HL-60/S4 treated with retinoic acid at 250 ng/mL for 4 days and 3 days (cell line): ENCODE measurements around the gene NEMP1.
"Not testable (repeated sequence)": the region's sequence is repeated elsewhere in the genome, so short reads cannot be mapped to it uniquely, and the experiment has no call there.

Experiments used
- in situ Hi-C: fragments of 300-500 bp; cut with MboI; formaldehyde crosslinking; loops from 2 replicates; pipeline ENCODE4 v1.7.0; 2022; ENCODE audit warnings: low sequenced_read_pairs

Gene NEMP1

DNA sequence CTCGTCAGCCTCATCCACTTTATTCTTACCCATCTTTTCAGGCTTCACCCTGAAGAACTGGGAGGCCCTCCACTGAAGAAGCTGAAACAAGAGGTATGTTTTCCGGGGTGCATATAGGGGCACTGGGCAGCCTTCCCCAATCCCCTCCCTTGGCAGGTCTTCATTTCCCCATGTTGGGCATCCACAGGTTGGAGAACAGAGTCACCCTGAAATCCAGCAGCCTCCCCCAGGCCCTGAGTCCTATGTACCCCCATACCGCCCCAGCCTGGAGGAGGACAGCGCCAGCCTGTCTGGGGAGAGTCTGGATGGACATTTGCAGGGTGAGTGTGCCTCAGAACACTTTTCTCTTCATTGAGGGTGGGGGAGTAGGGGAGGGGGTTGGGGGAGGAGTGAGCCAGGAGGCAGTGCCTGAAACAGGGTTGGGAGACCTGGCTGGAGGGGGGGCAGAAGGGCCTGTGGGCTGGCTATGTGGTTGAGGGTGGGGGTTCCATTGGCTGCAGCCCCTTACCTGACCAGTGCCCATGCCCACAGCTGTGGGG, 14.4 kb upstream of the NEMP1 start:
- in situ Hi-C loops, result no loop called here

DNA sequence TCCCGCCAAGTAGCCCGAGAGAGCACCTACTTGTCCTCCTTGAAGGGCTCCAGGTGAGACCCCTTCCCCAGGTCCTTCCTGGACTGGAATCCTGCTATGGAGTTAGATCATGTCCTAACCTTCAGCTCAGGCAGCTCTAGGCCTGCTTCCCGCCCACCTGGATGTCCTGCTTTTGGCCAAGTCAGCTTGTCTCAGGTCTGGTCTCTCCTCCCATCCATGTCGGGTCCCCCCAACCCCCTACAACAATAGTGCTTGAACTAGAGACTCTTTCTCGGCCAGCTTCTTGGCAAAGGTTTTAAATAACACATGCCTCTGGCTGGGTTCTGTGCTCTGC, 13.9 kb upstream of the NEMP1 start:
- in situ Hi-C loops, result no loop called here

DNA sequence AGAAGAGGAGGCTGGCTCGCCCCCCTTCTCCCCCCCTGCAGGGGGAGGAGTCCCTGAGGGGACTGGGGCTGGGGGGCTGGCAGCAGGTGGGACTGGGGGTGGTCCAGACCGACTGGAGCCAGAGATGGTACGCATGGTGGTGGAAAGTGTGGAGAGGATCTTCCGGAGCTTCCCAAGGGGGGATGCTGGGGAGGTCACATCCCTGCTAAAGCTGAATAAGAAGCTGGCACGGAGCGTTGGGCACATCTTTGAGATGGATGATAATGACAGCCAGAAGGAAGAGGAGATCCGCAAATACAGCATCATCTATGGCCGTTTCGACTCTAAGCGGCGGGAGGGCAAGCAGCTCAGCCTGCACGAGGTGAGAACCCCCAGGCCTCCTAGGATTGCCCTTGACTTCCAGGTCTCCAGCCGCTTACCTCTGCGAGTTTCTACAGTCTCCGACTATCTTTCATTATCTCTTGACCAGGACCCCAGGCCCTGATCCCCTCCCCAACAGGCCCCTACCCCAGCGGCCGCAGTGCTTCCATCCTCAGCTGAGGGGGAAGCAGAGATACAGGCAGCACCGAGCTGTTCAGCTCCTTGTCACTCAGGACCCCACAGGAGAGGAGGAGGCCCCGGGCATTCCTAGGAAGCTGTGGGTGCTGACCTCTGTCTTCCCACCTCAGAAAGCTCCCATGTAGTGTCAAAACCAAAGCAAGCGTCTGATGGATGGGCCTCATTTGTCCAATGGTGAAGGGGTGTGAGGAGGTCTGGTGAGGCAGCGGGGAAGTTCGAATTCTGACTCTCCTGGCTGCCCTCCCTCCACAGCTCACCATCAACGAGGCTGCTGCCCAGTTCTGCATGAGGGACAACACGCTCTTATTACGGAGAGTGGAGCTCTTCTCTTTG, 13.3 kb upstream of the NEMP1 start:
- in situ Hi-C loops, result no loop called here

DNA sequence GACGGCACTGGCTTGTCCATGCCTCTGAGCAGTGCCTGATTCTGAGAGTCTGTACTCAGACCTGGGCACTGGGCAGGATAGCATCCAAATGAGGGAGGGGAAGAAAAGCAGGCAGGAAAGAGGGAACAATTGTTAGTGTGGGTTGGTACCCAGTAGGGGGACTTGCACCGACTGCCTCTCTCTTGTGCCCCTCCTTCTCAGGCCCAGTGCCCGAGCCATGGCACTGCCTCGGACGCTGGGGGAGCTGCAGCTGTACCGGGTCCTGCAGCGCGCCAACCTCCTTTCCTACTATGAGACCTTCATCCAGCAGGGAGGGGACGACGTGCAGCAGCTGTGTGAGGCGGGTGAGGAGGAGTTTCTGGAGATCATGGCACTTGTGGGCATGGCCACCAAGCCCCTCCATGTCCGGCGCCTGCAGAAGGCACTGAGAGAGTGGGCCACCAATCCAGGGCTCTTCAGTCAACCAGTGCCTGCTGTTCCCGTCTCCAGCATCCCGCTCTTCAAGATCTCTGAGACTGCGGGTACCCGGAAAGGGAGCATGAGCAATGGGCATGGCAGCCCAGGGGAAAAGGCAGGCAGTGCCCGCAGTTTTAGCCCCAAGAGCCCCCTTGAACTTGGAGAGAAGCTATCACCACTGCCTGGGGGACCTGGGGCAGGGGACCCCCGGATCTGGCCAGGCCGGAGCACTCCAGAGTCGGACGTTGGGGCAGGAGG, 12.5 kb upstream of the NEMP1 start:
- in situ Hi-C loops, result no loop called here

DNA sequence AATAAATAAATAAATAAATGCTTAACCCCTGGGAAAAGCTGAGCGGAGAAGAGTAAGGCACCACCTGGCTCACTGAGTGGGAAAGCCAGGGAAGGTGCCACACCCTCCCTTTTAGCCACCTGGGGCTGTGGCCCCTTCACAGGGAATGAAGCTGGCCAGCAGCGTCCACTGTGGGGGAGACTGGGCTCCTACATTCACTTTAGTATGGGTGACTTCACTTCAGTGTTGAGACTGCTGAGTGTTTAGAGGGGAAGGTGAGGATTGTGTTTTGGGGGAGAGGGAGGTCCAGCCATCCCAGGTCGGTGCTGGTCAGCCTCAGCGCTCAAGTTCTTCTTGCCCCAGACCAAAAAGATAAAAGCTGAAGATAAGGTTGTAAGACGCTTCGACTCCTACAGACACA, 11.9 kb upstream of the NEMP1 start:
- in situ Hi-C loops, result no loop called here

DNA sequence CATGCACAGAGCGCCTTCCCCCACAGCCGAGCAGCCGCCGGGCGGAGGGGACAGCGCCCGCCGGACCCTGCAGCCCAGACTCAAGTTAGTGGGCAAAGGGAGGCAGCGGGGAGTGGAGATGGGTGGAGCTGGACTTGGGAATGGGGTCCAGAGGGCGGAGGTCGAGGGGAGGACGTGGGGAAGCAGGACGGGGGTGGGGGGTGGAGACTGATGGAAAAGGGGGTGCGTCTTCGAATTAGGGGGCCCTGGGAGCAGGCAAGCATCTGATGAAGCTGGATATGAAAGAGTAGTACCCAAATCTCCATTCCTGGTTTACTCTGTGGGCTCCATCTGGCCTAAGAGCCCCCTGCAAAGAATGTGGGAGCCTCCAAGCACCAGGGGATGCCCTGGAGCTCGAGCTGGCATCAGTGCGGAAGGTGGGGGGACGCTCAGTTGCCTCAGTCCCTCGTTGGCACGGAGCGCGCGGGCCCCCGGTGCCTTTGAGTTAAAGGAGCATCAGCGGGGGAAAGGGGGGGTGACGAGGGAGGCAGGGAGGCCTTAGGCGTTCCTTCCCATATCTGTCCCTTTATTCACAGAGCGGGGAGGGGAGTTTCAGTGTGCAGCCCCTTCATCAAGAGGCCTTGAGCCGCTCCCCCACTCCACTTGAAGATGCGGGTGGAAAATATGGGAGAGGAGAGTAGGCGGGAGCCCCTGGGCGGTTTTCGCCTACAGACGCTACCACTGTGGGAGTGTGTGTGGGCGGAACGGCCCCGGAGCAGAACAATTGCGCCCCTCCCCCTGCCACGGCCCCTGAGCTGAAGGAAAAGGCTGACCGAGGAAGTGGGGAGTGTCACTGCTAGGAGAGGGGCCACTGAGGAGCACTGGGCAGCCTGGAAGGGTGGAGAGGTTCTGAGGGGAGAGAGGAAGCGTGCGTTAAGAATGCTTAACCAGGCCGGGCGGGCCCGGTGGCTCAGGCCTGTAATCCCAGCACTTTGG, 11.0 kb upstream of the NEMP1 start:
- in situ Hi-C loops, result no loop called here

DNA sequence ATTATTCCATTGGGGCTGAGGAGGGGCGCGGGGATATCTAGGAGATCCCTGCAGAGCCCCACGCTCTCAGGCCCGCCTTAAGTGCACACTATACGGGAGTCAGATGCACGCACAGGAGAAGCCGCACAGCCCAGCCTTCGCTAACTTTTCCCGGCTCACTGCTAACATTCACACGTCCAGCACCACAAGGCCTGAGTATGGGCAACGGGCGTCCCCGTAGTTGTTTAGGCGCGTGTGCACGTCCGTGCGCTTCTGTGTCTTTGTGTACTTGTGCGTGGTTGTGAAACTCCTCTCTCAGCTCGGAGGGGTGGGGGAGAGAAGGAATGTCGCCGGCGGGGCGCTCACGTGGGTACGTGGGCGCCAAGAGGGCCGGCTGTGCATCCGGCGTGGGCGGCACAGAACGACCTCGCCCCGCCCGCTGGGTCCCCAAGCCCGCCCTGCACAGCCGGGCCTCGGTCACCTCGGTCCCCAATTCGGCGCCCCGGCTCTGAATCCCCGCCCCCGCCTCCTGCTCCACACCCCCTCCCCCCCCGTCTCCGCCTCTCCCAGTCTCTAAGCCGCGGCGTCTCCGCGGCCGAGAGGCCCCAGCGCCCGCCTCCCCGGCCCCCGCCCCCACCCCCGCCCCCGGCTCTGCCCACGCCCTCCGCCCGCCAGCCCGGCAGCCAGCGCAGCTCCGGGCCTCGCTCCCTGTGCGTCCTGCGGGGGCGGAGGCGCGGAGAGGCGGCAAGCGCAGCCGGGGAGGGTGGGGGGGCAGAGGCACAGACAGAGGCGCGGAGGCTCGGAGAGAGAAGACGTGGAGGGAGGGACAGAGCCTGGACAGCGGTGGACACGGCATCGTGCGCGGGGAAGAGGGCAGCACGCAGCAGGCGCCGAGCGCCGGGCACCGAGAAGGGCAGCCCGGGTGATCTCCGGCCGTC, 10.0 kb upstream of the NEMP1 start, which contains the start of gene NAB2:
TSS of gene NAB2 (plus strand) at position 761 of the 917 bp plus-strand sequence. CDS start 158 bp downstream, outside the sequence.
- in situ Hi-C loops, result no loop called here

DNA sequence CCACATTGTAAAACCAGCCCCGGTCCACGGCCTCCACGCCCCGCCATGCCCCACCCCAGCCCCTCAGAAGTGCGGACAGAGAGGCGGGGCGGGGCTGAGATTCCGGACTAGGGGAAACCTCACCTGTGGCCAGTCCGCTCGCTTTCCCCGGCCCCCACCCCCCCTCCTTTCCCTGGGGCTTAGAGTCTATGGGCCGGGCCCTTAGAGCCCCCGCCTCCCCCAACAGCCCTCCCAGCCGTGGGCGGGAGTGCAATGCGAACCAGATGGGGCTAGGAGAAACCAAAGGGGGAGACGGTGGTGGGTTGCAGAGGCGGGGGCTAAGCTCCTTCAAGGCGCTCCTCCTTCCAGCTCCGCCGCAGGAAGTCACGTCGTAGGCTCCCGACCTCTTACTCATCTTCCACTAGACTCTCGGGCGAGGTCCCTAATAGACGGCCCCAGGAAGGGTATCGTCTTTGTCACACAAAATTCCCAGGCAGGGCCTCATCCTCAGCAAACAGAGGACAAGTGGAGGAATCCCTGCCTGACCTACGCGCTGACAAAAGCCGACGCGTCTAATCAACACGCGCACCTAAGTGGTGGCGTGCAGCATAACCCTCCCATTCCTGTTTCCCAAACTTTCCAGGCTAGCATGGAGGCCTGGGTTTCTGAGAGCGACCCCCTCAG, 9.2 kb upstream of the NEMP1 start:
- in situ Hi-C loops, result no loop called here

DNA sequence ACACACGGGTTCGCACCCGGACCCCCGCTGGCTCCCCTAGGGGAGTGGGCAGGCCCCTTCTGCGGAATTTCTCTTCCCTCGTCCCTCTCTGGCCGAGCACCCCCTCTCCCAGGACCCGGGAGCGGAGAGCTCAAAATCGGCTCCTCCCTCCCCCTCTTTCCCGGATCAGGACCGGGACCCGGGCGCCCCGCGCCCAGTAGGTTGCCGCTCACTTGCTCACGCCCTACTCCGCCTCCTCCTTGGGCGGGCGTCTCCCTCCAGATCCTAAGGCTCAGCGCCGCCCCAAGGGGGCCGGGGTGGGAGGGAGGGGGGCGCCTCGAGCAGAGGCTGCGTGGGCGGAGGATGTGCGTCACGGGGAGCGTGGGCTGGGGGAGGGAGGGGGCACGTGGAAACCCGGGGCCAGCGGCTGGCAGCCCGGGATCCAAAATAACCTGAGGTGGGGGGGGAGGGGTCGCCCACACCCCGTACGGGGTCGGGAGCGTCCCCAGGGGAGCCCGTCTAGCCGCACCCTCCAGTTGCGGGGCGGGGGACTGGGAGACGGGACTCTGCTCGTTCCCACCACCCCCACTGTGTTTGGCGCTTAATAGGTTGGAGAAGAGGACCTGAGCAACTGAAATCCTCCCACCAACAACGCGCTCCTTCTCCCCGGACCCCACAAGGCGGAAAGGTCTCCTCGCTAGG, 8.6 kb upstream of the NEMP1 start:
- in situ Hi-C loops, result no loop called here

DNA sequence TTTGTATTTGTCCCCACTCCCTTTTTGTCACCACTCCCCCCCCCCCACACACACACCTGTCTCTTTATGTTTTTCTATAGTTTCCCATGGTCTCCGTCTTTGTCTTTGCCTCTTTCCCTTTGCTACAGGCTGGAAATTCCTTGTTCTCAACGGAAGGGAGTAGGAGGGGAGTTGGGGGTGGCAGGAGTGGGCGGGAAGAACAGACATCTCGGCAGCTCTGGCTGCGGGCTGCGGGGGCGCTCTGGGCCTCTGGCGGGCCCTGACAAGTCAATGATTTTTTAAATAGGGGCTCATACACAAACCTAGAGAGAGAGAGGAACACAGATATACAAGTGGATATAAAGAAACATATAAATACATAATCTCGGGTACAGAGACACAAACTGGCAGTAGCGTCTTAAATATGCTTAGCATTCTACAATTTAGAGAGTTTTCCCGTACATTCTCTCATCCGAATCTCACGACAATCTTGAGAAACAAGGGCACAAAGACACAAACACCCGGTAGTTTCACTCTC, 8.0 kb upstream of the NEMP1 start:
- in situ Hi-C loops, result no loop called here

DNA sequence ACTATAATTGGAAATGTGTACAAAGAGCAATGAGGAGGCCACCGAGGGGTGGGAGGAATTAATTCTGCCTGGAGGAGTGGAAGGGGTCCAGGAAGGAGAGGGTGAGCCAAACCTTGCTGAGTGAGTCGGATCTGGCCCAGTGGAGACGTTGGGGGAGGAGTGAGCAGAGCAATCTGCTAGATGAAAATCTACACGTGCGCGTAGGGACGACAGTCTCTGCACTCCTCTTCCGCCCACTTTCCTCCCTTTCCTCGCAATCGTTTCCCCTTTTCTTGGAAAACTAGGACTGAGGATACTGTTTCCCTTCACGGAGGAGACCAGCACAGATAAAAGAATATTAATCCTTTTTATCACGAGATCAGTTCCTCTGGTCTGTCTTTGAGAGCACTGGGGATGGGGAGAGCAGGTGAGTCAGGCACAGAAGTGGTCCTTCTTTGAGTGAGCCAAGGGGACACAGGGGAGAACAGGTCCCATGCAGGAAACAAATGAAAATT, 7.5 kb upstream of the NEMP1 start:
- in situ Hi-C loops, result no loop called here

DNA sequence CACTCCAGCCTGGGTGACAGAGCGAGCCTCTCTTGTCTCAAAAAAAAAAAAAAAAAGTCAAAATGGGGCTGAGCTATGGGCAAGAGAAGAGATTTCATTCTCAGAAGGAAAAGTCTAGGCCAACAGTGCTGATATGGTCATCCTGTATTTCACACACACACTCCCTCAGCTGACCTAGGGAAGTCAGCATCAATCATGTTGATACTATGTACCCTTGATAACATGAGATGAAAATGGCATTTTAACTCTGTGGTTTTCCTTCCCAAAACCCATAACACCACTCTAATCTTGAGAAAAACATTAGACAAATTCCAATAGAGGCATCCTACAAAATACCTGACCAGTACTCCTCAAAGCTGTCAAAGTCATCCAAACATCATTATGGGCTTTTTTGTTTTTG, 2.3 kb upstream of the NEMP1 start:
- in situ Hi-C loops, result no loop called here

DNA sequence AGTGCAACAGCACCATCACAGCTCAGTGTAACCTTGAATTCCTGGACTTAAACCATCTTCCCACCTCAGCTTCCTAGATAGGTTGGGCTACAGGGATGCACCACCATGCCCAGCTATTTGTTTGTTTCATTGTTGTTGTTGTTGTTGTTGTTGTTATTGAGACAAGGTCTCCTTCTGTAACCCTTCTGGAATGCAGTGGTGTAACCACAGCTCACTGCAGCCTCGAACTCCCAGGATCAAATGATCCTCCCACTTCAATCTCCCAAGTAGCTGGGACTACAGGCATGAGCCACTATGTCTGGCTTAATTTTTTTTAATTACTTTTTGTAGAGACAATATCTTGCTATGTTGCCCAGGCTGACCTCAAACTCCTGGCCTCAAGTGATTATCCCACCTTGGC, 1.2 kb upstream of the NEMP1 start:
- in situ Hi-C loops, result no loop called here

DNA sequence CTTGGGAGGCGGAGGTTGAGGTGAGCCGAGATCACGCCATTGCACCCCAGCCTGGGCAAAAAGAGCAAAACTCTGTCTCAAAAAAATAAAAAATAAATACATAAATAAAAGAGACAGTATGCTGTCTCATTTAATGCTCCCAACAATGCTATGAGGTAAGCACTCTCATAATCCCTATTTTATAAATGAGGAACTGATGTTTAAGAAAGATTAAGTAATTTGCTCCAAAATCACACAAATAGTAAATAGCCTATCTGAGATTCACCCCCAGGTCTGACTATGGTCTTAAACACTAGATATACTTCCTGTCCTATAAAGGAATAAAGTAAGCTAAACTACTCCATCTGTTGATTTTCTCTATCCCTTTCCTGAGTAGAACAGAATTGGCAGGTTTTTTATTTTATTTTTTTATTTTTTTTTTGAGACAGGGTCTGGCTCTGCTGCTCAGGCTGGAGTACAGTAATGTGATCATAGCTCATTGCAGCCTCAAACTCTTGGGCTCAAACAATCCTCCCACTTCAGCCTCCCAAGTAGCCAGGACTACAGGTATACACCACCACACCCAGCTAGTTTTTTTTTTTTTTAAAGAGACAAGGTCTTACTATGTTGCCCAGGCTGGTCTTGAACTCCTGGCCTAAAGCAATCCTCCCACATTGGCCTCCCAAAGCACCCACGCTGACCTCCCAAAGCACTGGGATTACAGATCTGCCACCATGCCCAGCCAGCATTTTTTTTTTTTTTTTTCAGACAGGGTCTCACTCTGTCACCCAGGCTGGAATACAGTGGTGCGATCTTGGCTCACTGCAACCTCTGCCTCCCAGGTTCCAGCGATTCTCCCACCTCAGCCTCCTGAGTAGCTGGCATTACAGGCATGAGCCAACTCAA, 4.8 kb downstream of the NEMP1 start:
- in situ Hi-C loops, result not testable (repeated sequence)

DNA sequence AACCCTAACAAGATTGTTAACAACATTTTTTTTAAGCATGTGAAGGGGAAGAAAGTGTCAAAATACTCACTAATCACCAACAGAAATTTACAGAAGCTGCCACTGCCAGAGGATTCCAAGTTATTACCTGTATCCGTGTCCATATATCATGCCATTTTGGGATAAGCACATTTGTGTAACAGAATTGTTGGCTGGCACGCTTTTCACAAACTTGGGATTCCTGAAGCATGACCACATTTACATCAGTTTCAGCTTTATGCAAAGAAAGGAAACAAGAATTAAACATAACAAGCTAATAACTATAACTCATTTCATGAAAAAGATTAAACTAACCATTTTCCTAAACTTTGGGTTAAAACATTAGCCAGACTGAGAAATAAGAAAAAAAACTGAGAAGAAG, 5.9 kb downstream of the NEMP1 start:
- in situ Hi-C loops, result no loop called here

DNA sequence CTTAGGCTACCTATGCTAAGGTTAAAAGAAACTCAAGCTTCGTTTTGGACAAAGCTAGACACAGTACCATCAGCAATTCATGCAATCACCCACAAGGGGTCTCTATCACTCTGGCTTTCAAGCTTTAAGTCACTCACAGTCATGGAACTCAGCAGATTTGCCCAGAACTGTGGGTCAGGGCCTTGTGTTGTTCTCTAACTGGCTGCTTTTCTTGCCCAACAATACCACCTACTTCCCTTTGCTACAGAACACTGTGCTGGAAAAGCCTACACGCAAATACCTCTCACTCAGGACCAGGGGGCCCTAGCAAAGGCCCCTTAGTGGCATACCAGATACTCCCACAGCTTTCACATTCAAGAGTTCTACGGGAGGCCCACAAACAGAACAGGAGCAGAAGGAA, 9.1 kb downstream of the NEMP1 start:
- in situ Hi-C loops, result no loop called here

DNA sequence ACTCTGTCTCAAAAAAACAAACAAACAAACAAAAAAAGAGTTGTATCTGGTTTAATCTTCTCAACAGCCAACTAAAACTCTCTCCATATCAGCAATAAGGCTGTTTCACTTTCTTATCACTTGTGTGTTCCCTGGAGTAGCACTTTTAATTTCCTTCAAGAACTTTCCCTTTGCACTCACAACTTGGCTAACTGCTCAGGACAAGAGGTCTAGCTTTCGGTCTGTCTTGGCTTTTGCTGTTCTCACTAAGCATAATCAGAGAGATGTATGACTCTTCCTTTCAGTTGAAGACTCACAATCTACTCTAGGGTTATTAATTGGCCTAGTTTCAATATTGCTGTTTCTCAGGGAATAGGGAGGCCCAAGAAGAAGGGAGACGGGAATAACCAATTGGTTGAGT, 12.3 kb downstream of the NEMP1 start:
- in situ Hi-C loops, result no loop called here
